ENCODE measurements around the gene MMAB. TPM values are rescaled to one million over a fixed set of nuclear protein-coding genes. Genes with fewer than 3 reads are reported as not detected.

The MMAB gene
- polyA plus RNA-seq, 4 donors: 31.9 to 43.1 (median 35.4) TPM

DNA sequence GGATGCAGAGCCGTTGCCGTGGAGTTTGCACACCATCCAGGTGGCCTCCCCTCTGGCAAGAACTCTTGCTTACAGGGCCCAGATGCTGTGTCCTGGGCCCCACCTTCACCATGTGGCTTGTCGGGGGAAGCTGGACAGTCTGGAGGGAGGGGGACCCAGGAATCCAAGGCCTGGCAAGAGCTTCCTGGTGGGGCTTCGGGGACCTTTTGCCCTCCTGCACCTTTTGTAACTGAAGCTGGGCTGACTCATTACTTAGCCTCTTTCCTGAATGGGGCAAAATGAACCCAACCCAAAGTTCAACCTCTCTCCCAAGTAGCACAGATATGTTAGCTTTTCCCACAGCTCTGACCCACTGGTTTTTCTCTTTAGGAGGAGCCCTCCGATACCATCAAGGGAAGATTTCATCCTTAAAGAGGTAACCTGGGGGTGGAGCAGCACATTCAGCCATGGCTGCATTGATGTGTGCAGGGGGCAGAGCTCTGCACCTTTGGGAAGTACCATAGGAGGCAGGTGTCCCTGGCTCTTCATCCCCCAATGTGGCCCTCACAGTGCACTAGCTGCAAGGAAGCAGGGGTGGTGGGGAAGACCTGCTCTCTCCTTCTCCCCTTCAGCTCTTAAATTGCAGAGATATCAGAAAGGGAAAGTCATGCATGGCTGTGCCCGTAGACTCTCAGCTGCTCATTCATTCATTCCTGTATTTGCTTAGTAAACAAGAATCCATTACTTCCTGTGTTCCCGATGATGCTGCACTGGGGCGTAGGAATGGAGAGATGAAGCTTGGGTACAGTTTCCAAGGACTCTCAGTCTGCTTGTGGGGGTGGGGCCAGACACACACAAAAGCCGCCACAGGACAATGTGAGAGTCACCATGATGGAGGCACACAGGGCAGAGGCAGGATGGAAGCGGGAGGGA, 13.3 kb upstream of the MMAB start:
- DNase-seq (ENCODE audit: low read depth in 4 of 4, low spot score in 3 of 4): no peak

DNA sequence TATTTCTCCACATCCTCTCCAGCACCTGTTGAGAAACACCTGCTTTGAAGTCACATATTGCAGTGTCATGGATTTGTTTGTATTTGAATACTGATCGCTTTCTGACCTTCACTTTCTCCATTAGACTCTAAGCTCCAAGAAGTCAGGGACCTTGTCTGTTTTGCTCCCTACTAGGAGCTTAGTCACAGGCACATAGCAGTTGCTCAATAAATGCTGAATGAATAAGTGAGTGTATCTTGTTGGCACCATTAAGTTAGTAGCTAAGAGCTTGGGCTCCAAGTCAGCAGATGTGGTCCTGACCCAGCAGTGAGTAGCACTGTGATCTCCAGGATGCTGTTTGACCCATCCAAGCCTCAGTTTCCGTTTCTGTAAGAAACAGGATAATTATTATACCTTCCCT, 10.4 kb upstream of the MMAB start:
- no peak for DNase-seq (ENCODE audit: low read depth in 4 of 4, low spot score in 3 of 4)

DNA sequence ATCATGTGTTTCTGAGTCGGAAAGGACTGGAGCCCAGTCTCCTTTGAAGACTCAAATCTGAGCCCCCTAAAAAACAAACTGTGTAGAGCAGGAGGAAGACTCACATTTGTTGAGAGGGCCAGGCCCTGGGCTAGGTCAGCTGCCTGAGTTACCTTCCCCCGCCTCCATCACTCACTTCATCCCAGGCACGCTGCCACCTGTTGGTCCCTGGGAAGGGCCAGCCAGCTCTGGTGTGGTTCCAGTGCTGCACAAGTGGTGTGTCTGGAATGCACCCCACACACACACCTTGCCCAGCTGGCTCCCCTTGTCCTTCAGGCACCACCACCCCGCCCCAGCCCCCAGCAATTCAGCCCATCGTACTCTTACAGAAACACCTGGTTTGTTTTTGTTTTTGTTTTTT, 9.3 kb upstream of the MMAB start:
- DNase-seq (ENCODE audit: low read depth in 4 of 4, low spot score in 3 of 4): no peak

DNA sequence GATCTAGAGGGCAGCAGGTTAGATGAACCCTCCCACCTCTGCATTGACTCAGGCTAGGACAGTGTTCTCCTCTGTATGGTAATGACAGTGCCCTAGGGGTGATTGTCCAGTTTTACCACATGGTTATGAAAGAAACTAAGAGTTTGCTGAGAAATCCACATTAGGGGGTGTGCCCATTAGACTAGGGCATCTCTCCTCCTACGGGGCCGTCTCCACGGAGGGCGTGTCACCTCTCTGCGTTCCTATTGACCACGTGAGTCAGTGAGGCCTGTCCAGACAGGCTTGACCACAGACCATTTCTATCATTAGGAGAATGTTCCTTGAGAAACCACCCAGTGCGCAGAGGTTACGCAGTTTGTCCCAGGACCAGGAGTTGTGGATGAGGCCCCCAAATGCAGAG, 8.6 kb upstream of the MMAB start:
- no peak for DNase-seq (ENCODE audit: low read depth in 4 of 4, low spot score in 3 of 4)

DNA sequence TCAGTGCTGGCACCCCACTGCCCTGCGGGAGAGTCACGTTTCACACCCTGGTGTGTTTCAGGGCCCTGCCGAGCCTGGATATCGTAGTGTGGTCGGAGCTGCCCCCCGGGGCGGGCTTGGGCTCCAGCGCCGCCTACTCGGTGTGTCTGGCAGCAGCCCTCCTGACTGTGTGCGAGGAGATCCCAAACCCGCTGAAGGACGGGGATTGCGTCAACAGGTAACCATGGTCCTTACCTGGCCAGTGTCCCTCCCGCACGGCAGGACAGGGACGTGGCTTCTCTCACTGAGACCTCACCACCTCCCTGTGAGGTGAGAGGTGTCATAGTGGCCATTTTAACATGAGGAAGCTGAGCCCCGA, 8.0 kb upstream of the MMAB start:
- DNase-seq (ENCODE audit: low read depth in 4 of 4, low spot score in 3 of 4): no peak

DNA sequence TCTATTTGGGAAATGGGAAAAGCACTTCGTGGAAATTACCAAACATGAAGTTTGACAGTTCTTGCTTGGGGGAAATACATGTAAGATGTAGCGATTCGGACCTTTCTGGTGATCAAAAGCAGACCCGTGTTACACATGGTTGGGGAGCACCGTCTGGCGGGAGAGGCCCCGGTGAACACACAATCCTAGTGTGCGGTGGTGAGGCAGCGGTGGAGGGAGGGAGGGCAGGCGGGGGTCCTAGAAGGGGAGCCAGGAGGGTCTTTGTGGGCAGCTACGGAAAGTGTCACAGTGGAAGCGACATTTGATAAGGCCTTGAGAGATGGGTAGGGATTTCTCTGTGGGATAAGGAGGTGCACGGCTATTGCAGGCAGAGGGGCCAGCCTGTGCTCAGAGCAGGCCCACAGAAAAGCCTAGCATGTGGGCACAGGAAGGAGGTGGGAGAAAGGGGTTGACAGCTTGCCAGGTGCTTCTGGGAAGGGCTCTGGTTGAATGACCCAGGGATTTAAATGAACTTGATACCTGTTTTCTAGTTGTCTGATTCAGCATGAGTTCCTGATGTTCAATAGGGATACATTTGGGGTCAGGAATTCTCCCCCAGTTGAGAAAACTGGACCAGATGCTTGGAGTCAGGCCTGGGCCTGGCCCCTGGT, 7.5 kb upstream of the MMAB start:
- DNase-seq (ENCODE audit: low read depth in 4 of 4, low spot score in 3 of 4): no peak

DNA sequence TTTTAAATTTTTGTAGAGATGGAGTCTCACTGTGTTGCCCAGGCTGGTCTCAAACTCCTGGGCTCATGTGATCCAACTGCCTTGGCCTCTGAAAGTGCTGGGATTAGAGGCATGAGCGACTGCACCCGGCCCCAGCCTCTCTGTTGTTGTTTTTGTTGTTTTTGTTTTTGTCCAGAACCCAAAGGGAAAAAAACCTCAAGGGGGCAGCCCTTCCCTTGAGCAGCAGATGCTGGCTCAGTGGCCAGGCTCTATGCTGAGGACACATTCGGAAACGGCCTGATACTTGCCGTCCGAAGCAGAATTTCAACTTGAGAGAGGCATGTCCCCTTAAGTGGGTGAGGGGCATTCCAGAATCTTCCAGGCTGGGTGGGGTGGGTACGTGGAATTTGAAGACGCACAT, 7.0 kb upstream of the MMAB start:
- DNase-seq (ENCODE audit: low read depth in 4 of 4, low spot score in 3 of 4): no peak

DNA sequence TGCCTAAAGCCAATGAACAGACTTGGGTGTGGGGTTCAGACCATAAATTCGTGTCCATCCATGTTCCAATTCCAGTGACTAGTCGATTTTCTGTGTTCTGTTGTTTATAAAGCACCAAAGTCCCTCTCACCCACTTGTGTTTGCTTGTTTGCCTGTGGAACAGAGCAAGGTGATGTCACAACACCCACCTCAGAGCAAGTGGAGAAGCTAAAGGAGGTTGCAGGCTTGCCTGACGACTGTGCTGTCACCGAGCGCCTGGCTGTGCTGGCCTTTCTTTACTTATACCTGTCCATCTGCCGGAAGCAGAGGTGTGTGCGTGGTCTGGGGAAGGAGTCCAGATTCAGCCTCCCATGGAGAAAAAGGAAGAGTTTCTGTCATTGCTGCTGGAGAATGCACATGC, 6.3 kb upstream of the MMAB start:
- no peak for DNase-seq (ENCODE audit: low read depth in 4 of 4, low spot score in 3 of 4)

DNA sequence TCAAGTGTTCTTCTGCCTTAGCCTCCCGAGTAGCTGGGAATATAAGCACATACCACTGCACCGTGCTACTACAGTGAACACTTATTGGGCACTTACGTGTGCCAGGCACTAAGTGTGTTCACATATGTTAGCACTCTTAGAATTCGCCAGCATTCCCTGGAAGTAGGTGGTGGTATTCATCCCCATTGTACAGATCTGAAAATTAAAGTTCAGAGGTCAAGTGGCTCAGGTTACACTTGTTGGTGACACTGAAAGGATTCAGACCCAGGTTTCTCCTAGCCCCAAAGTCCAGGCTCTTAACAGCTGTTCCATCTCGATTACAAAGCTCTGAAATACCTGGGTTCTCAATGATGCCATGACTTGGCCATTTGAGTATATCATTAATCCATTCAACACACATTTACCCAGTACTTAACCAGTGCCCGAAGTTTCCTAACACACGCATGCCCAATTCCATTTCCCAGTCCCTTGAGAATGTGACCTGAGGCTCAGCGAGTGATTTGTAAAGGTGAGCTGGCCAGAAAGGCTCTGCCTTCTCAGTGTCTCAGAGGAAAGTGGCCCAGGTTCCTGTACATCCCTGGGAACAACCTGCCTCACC, 5.1 kb upstream of the MMAB start:
- peak in 1 of 4 donors; percentile 42 for DNase-seq (ENCODE audit: low read depth in 4 of 4, low spot score in 3 of 4)

DNA sequence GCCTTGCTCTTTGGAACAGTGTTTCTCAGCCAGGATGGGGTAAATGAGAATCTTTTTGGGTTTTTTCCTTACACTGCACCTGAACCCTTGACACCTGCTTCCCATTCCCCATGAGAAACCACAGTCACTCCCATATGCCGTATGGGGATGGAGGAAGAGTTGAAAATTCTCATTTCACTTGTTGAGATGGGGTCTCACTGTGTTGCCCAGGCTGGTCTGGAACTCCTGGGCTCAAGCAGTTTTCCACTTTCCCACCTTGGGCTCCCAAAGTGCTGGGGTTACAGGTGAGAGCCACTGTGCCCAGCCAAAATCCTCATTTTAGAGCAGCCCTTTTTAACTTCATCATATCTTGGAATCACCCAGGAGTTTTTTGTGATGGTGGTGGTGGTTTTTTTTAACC, 4.0 kb upstream of the MMAB start:
- no peak for DNase-seq (ENCODE audit: low read depth in 4 of 4, low spot score in 3 of 4)

DNA sequence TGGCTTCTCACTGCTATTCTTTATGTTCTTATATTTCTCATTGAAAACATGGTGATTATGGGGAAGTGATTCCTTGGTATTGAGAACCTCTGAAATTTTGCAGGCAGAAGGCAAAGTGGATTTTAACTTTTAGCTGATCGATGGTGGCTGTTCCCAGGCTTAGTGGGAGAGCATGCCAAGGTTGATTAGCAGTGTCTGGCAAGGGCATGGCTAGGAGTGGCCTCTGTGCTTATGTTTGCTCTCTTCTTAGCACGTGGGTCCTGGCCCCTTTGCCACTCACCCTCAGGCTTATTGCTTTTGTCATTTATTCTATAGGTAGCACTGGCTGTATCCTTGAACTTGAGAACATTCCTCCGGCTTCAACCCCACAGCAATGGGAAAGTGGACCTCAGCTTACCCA, 2.4 kb upstream of the MMAB start:
- no peak for DNase-seq (ENCODE audit: low read depth in 4 of 4, low spot score in 3 of 4)

DNA sequence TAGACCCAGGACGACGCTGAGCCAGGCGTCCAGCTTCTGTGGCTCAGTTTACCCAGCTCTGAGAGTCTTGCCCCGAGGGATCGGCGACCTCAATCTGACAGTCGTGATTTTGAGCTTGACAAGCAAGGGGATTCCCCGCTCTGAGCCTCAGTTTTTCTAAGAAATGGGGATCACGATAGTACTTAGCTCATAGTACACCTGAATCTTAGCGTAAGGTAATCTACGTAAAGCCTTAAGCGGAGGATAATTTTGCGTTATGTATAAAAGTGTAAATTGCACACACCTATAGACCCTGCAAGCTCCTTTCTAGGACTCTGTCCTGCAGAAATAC, 575 bp upstream of the MMAB start:
- DNase-seq (ENCODE audit: low read depth in 4 of 4, low spot score in 3 of 4): no peak

DNA sequence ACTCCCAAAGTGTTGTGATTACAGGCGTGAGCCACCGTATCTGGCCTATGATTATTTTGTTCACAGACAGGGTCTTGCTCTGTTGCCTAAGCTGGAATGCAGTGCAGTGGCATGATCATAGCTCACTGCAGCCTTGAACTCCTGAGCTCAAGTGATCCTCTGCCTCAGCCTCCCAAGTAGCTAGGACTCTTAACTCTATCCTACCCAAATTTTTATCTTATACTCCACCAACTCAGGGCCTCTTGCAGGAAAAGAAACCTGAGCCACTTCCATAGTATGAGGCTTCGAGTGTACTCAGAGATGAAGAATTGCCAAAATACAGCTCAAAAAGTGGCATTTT, 828 bp downstream of the MMAB start:
- no peak for DNase-seq (ENCODE audit: low read depth in 4 of 4, low spot score in 3 of 4)

DNA sequence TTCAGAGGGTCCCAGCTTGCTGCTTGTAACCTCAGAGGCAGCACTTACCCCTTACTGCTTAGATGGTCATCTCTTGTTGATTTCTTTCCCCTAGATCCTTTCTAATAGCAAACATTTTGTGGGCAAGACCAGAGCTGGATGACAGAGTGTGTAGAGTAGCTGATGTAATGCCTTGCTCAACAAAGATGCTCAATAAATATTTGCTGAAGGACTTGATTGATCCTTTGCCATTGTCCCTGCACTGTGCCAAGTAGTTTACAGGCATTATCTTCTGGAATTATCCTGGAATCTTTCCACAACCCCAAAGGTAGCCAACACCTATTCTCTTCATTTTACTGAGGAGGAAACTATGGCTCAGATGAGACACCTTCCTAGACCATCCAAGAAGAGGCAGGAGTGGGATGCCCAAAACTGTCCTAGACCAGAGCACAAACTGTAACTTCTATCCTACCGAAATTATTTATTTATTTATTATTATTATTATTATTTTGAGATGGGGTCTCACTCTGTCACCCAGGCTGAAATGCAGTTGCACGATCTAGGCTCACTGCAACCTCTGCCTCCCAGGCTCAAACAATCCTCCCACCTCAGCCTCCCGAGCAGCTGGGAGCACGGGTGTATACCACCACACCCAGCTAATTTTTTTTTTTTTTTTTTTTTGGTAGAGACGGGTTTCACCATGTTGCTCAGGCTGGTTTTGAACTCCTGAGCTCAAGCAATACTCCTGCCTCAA, 1.4 kb downstream of the MMAB start:
- no peak for DNase-seq (ENCODE audit: low read depth in 4 of 4, low spot score in 3 of 4)

DNA sequence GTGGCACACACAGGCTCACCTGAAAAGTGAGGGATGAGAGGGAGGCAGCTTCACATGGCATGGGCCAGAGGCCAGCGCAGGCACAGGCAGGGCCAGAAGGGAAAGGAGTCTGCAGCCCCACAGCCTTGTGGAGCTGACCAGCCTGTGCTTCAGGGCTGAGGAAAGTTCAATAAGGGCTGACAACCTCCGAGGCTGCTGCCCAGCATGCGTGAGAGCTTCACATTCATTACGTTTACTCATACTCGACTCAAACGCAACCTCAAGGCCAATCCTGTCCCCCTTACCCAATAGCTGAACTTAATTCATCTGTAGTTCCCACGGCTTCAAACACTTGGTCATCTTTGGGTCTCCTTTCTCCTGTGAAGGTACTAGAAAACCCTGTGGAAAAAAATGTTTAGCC, 4.8 kb downstream of the MMAB start:
- no peak for DNase-seq (ENCODE audit: low read depth in 4 of 4, low spot score in 3 of 4)

DNA sequence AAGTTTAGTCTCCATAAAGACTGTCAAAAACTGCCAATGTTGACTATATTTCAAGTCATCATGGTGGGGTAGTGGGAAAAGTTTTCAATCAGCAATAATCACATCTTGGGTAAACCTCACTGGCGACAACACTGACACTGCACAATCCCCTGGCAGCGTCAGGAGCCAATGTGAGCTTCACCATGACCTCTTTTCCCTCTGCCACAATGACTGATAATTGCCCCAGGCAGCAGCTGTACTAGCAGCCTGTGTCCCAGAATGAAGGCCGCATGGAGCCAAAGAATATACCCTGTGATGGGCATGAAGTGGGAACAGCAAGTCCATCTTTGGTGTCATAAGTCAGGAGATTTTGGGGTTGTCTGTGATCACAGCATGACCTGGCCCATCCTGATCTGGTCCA, 5.3 kb downstream of the MMAB start:
- no peak for DNase-seq (ENCODE audit: low read depth in 4 of 4, low spot score in 3 of 4)

DNA sequence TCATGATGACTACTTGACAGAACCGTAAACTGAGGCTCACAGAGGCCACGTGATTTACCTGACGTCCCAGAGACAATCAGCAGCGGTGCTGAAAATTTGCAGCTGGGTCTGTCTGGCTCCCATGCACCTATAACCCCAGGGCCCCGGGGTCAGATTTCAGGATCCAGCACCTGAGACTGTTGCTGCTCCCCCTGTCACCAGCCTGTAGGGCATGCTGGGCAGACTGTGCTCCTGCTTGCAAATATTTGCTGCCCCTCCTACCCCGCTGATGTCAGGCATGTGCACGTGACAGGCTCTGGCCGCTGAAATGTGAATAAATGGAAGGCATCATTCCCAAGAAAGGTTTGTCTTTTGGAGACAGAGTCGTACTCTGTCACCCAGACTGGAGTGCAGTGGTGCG, 6.0 kb downstream of the MMAB start:
- no peak for DNase-seq (ENCODE audit: low read depth in 4 of 4, low spot score in 3 of 4)

DNA sequence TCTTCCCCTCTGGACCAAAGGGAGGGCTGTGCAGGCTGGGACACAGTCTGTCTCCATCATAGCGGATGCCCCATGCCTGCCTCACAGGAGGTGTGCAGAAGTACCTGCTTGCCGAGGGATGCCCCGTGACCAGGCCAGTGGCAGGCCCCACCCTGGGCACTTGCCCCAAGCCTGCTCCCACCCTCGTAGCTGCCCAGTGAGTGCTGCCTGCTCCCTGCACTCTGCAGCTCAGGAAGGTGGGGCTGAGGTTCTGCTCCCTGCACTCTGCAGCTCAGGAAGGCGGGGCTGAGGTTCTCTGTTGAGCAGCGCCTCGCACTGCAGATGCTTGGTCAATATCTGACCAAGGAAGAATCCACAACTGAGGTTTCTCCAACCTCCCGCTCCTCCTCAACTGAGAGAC, 6.9 kb downstream of the MMAB start:
- no peak for DNase-seq (ENCODE audit: low read depth in 4 of 4, low spot score in 3 of 4)

DNA sequence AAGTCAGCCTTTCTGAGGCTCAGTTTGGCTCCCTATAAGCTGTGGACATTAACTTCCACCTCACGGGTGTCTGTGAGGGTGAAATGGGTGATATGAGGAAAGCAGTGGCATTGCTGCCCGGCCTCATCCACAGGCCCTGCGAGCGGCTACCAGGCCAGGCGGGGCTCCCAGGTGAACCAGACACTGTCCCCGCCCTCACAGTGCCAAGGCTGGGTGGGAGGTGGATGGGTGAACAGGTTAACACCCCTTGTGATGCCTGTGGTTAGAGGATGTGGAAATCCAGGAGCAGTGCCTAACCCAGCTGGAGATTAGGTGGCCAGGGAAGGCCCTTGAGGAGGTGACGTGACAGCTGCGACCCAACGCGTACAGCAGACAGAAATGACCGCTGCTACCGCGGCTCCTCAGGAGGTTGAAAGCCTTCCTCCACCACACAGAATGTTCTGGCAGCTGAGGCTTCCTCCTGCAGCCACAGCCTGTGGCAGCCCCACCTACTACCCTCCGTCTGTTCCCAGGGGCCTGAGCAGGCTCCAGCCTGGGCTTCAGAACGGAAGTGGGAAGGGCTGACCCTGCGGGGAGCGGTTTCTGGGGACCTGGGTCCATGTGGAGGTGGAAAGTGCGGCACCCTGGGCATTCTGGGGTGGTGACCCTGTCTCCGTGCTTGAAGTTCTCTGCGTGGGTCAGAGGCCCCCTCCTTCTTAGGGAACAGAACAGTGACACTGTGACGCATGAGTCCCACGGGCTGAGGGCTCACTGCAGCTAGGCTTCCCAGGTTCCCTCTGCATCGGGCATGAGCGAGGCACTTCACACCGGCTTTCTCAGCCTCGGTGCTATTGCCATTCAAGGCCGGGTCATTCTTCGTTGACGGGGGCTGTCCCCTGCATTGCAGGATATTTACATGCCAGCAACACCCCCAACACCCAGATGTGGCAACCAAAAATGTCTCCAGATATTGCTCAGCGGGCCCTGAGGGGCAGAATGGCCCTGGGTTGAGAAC, 9.7 kb downstream of the MMAB start:
- DNase-seq (ENCODE audit: low read depth in 4 of 4, low spot score in 3 of 4): no peak

DNA sequence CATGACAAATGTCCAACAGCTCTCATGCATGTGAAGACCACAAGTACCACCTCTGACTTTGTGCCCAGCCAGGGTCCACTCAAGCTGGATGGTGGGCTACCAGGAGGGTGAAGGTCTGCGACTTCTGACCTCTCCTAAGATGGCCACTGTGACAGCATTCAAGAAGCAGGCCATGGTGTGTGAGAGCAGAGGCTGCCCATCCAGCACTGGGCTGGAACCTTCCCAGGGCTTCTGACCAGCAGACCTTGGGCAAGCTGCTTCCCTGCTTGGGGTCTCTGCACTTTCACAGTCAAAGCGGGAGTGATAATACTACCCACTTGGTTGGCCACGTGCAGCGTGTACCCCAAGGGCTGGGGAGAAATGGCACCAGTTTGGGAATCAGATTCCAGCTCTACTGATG, 10.4 kb downstream of the MMAB start:
- no peak for DNase-seq (ENCODE audit: low read depth in 4 of 4, low spot score in 3 of 4)

DNA sequence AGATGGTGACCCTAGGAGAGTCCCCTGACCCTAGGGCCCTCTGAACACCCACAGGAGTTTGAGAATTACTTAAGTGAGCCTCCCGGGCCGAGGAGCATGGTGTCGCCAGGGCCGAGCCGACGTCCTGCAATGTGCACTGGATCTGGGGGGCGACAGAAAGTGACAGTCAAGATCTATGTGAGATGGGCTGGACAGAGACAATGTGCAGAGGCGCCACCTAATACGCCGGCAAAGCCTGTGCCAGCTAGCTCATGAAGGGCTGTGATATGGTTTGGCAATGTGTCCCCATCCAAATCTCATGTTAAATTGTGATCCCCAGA, 11.6 kb downstream of the MMAB start:
- no peak for DNase-seq (ENCODE audit: low read depth in 4 of 4, low spot score in 3 of 4)

All from right renal pelvis (tissue), 4 donors.